Right atrium auricular region (tissue), 2 donors: Measurements from ENCODE around the gene HK3. TPM values are rescaled to one million over a fixed set of nuclear protein-coding genes. Genes with fewer than 3 reads are reported as not detected.
A peak's percentile ranks its signal among the peaks of the same experiment; 100 is the strongest.

Experiments
- DNase-seq: peaks from one replicate; pipeline ENCODE4 v3.0.0-alpha.2; 2019; ENCODE audit warnings: low spot score
- H3K27ac ChIP-seq, 2 donors: fragments of 200-600 bp; sonication (generic); 1 replicate in 1 of 2; 2 replicates in 1 of 2; pipeline ENCODE4 v1.5.1; 2016 to 2019
- H3K27me3 ChIP-seq, 2 donors: fragments of 200-600 bp; sonication (generic); one replicate each; pipeline versions ENCODE4 v1.5.1 to v1.6.0; 2017 to 2019
- H3K36me3 ChIP-seq: fragments of 200-600 bp; sonication (generic); one replicate; pipeline ENCODE4 v1.5.1; 2016
- H3K4me1 ChIP-seq, 2 donors: fragments of 200-600 bp; sonication (generic); one replicate each; pipeline versions ENCODE4 v1.5.1 to v1.6.0; 2017 to 2019
- H3K4me3 ChIP-seq, 2 donors: fragments of 200-600 bp; sonication (generic); 1 replicate in 1 of 2; 2 replicates in 1 of 2; pipeline ENCODE4 v1.5.1; 2017 to 2019; ENCODE audit warnings: mild to moderate bottlenecking in 1 of 2, moderate library complexity in 1 of 2
- H3K9me3 ChIP-seq, 2 donors: fragments of 200-600 bp; sonication (generic); one replicate each; pipeline ENCODE4 v1.5.1; 2019
- CTCF ChIP-seq, 2 donors: fragments of 200-600 bp; sonication (generic); IDR thresholded peaks; one replicate each; pipeline ENCODE4 v1.5.1; 2019; ENCODE audit warnings: antibody characterized with exemption in 2 of 2
- total RNA-seq, 2 donors: library from RNA; depleted of rRNA; stranded (reverse); fragments of >200 nt; gene quantifications; one replicate each; pipeline ENCODE4 v1.1.0, GENCODE V29; 2016

Gene HK3
- total RNA-seq, 2 donors from 2014 or later: 0.85 to 4.4 TPM

GRCh38 chr5:176908675-176909368 lies 9.7 kb upstream of the HK3 start:
- no peak overlapping the region for H3K4me3 ChIP-seq
- no peak overlapping the region for H3K27ac ChIP-seq
- no peaks in the 10 kb centered on the region for H3K9me3 ChIP-seq
- no peaks in the 10 kb centered on the region for H3K27me3 ChIP-seq
- DNase-seq: no peak
- TF ChIP-seq CTCF (IDR thresholded peaks at IDR 0.05): no peak
- H3K36me3 ChIP-seq: peaks cover 42% of the 10 kb centered on the region
- H3K4me1 ChIP-seq: no peaks in the 10 kb centered on the region

- H3K4me3 ChIP-seq: no peak overlapping the region
- no peak for DNase-seq
- TF ChIP-seq CTCF (IDR thresholded peaks at IDR 0.05): no peak
- H3K9me3 ChIP-seq: no peaks in the 10 kb centered on the region
- H3K27ac ChIP-seq: no peak overlapping the region
- no peaks in the 10 kb centered on the region for H3K4me1 ChIP-seq
- H3K27me3 ChIP-seq: no peaks in the 10 kb centered on the region
- H3K36me3 ChIP-seq: peaks cover 44% of the 10 kb centered on the region
Measured at GRCh38 chr5:176906796-176907195, 7.7 kb upstream of the HK3 start.

- H3K27ac ChIP-seq: no peak overlapping the region
- no peak overlapping the region for H3K4me3 ChIP-seq
- no peak for DNase-seq
- no peaks in the 10 kb centered on the region for H3K27me3 ChIP-seq
- TF ChIP-seq CTCF (IDR thresholded peaks at IDR 0.05): no peak
- no peaks in the 10 kb centered on the region for H3K9me3 ChIP-seq
- H3K36me3 ChIP-seq: peaks cover 44% of the 10 kb centered on the region
- H3K4me1 ChIP-seq: no peaks in the 10 kb centered on the region
Measured at GRCh38 chr5:176906126-176906525, 7.0 kb upstream of the HK3 start.

GRCh38 chr5:176904276-176904675 lies 5.1 kb upstream of the HK3 start:
- no peak for TF ChIP-seq CTCF (IDR thresholded peaks at IDR 0.05)
- no peaks in the 10 kb centered on the region for H3K9me3 ChIP-seq
- peaks cover 44% of the 10 kb centered on the region for H3K36me3 ChIP-seq
- no peaks in the 10 kb centered on the region for H3K27me3 ChIP-seq
- H3K4me1 ChIP-seq: peaks cover 0 to 4% of the 10 kb centered on the region in 2 donors
- H3K27ac ChIP-seq: no peak overlapping the region
- no peak for DNase-seq
- no peak overlapping the region for H3K4me3 ChIP-seq

- no peak overlapping the region for H3K4me3 ChIP-seq
- H3K9me3 ChIP-seq: no peaks in the 10 kb centered on the region
- peak; percentile 26 for DNase-seq
- no peak for TF ChIP-seq CTCF (IDR thresholded peaks at IDR 0.05)
- H3K4me1 ChIP-seq: peaks cover 0 to 4% of the 10 kb centered on the region in 2 donors
- peaks cover 38% of the 10 kb centered on the region for H3K36me3 ChIP-seq
- no peaks in the 10 kb centered on the region for H3K27me3 ChIP-seq
- no peak overlapping the region for H3K27ac ChIP-seq
Measured at GRCh38 chr5:176902911-176903664, 3.9 kb upstream of the HK3 start.
